ENCODE data around the gene SERF2. TPM values are rescaled to one million over a fixed set of nuclear protein-coding genes. Genes with fewer than 3 reads are reported as not detected.

SERF2 gene
- total RNA-seq, 3 donors from 2014 or later = 653 to 916 (median 695) TPM

- intact Hi-C loops (cut with DNase I; ENCODE audit: low total_unique reads) = no loop called here
- H3K9me3 ChIP-seq = no peaks in the 10 kb centered on the region
- H3K27ac ChIP-seq = peak overlapping the region; percentile 97 to 99
- TF ChIP-seq CTCF (IDR thresholded peaks at IDR 0.05) = no peak
- no peak for TF ChIP-seq POLR2AphosphoS5 (IDR thresholded peaks at IDR 0.05)
- no peak for TF ChIP-seq POLR2A (IDR thresholded peaks at IDR 0.05)
- H3K4me3 ChIP-seq = peak overlapping the region in 1 of 3 donors; percentile 89
- DNase-seq (ENCODE audit: low spot score in 2 of 2) = no peak
- no peaks in the 10 kb centered on the region for H3K36me3 ChIP-seq
- H3K27me3 ChIP-seq = no peaks in the 10 kb centered on the region
- H3K4me1 ChIP-seq = peaks cover 6 to 19% of the 10 kb centered on the region in 2 donors
These were observed 2.3 kb downstream of the SERF2 start for GRCh38 chr15:43794269-43795037.

GRCh38 chr15:43795197-43795596 is 3.1 kb downstream of the SERF2 start:
- H3K27ac ChIP-seq = peak overlapping the region; percentile 97 to 99
- no peak for TF ChIP-seq POLR2A (IDR thresholded peaks at IDR 0.05)
- no peak for TF ChIP-seq POLR2AphosphoS5 (IDR thresholded peaks at IDR 0.05)
- no peak for TF ChIP-seq CTCF (IDR thresholded peaks at IDR 0.05)
- no peak overlapping the region for H3K4me3 ChIP-seq
- H3K36me3 ChIP-seq = no peaks in the 10 kb centered on the region
- H3K9me3 ChIP-seq = no peaks in the 10 kb centered on the region
- H3K4me1 ChIP-seq = peaks cover 11 to 19% of the 10 kb centered on the region in 2 donors
- intact Hi-C loops (cut with DNase I; ENCODE audit: low total_unique reads) = no loop called here
- H3K27me3 ChIP-seq = no peaks in the 10 kb centered on the region
- no peak for DNase-seq (ENCODE audit: low spot score in 2 of 2)

- H3K4me3 ChIP-seq = no peak overlapping the region
- H3K36me3 ChIP-seq = no peaks in the 10 kb centered on the region
- DNase-seq (ENCODE audit: low spot score in 2 of 2) = no peak
- intact Hi-C loops (cut with DNase I; ENCODE audit: low total_unique reads) = no loop called here
- no peaks in the 10 kb centered on the region for H3K9me3 ChIP-seq
- peak overlapping the region; percentile 27 to 99 for H3K27ac ChIP-seq
- peaks cover 11 to 19% of the 10 kb centered on the region in 2 donors for H3K4me1 ChIP-seq
- H3K27me3 ChIP-seq = no peaks in the 10 kb centered on the region
- TF ChIP-seq CTCF (IDR thresholded peaks at IDR 0.05) (no peak), POLR2AphosphoS5 (IDR thresholded peaks at IDR 0.05) (no peak), POLR2A (IDR thresholded peaks at IDR 0.05) (no peak)
These were observed 3.9 kb downstream of the SERF2 start for GRCh38 chr15:43795997-43796396.

GRCh38 chr15:43796566-43796965 is 4.4 kb downstream of the SERF2 start:
- no peak for TF ChIP-seq POLR2A (IDR thresholded peaks at IDR 0.05)
- TF ChIP-seq POLR2AphosphoS5 (IDR thresholded peaks at IDR 0.05) = no peak
- no peak for TF ChIP-seq CTCF (IDR thresholded peaks at IDR 0.05)
- no peaks in the 10 kb centered on the region for H3K36me3 ChIP-seq

GRCh38 chr15:43799209-43799944 is 7.3 kb downstream of the SERF2 start:
- intact Hi-C loops (cut with DNase I; ENCODE audit: low total_unique reads) = no loop called here
- no peaks in the 10 kb centered on the region for H3K27me3 ChIP-seq
- H3K27ac ChIP-seq = peak overlapping the region; percentile 93 to 96
- peak overlapping the region in 1 of 3 donors; percentile 74 for H3K4me3 ChIP-seq
- H3K9me3 ChIP-seq = no peaks in the 10 kb centered on the region
- peaks cover 5 to 10% of the 10 kb centered on the region in 2 donors for H3K4me1 ChIP-seq
- no peaks in the 10 kb centered on the region for H3K36me3 ChIP-seq
- TF ChIP-seq POLR2A (IDR thresholded peaks at IDR 0.05) (no peak), CTCF (IDR thresholded peaks at IDR 0.05) (no peak), POLR2AphosphoS5 (IDR thresholded peaks at IDR 0.05) (no peak)
- DNase-seq (ENCODE audit: low spot score in 2 of 2) = no peak

More at GRCh38 chr15:43796566-43796965, 4.4 kb downstream of the SERF2 start:
- Histone ChIP-seq H3K27ac (peak overlapping the region; percentile 5 to 99), H3K4me3 (no peak overlapping the region), H3K27me3 (no peaks in the 10 kb centered on the region), H3K4me1 (peaks cover 11 to 19% of the 10 kb centered on the region in 2 donors), H3K9me3 (no peaks in the 10 kb centered on the region)
- no peak for DNase-seq (ENCODE audit: low spot score in 2 of 2)
- intact Hi-C loops (cut with DNase I; ENCODE audit: low total_unique reads) = no loop called here

All from breast epithelium (tissue), 4 donors.